PC-3 (cell line): Measurements from ENCODE around the gene CASD1. TPM values are rescaled to one million over a fixed set of nuclear protein-coding genes. Genes with fewer than 3 reads are reported as not detected.
A peak's percentile ranks its signal among the peaks of the same experiment; 100 is the strongest.

Source experiments
- ATAC-seq: fragments of 200-7000 bp; cut with Tn5 transposase; 2 replicates; pipeline ENCODE4 v1.9.1; 2020; ENCODE audit warnings: mild to moderate bottlenecking, moderate library complexity
- BruUV-seq: library from RNA; stranded (reverse); fragments of 400-500 nt; replicated peaks from 2 replicates; lab custom pipeline; 2021; lab: Mats Ljungman, UMichigan
- CTCF ChIA-PET: fragments of 300-600 bp; sonication (Branson Sonifier 250); formaldehyde crosslinking; loops from one replicate; lab custom pipeline; 2022; ENCODE audit warnings: antibody characterized with exemption; lab: Charles Lee
- POLR2A ChIA-PET: fragments of 300-600 bp; sonication (Branson Sonifier 250); formaldehyde crosslinking; loops from one replicate; lab custom pipeline; 2022; ENCODE audit warnings: antibody characterized with exemption; ENCODE audit not compliant: unreplicated experiment; lab: Charles Lee
- DNase-seq: peaks from one replicate; pipeline ENCODE4 v3.0.0-alpha.2; 2015
- H2AFZ ChIP-seq: fragments of 300-600 bp; sonication (generic); 2 replicates; pipeline ENCODE4 v1.6.0; 2016; ENCODE audit warnings: antibody characterized with exemption, low read length
- H3F3A ChIP-seq: fragments of 300-600 bp; sonication (generic); one replicate; pipeline ENCODE4 v1.6.0; 2017; ENCODE audit warnings: antibody characterized with exemption, low read length, control low read depth, mild to moderate bottlenecking; ENCODE audit not compliant: unreplicated experiment
- H3K27ac ChIP-seq: fragments of 300-600 bp; sonication (generic); 2 replicates; pipeline ENCODE4 v1.5.1; 2016; ENCODE audit warnings: mild to moderate bottlenecking, low read length
- H3K27me3 ChIP-seq: fragments of 300-600 bp; sonication (generic); 2 replicates; pipeline ENCODE4 v1.6.1; 2016; ENCODE audit warnings: low read length, mixed read lengths
- H3K36me3 ChIP-seq: fragments of 300-600 bp; sonication (generic); 2 replicates; pipeline ENCODE4 v1.6.1; 2016; ENCODE audit warnings: low read depth, mixed run types, low read length, mixed read lengths
- H3K4me1 ChIP-seq: fragments of 300-600 bp; sonication (generic); 2 replicates; pipeline ENCODE4 v1.5.1; 2016; ENCODE audit warnings: low read length; ENCODE audit not compliant: insufficient read depth
- H3K4me2 ChIP-seq: fragments of 300-600 bp; sonication (generic); 2 replicates; pipeline ENCODE4 v1.6.0; 2016; ENCODE audit warnings: low read length
- H3K4me3 ChIP-seq: fragments of 300-600 bp; sonication (generic); 2 replicates; pipeline ENCODE4 v1.5.1; 2016; ENCODE audit warnings: mild to moderate bottlenecking, low read length, mixed read lengths
- H3K79me2 ChIP-seq: fragments of 300-600 bp; sonication (generic); 2 replicates; pipeline ENCODE4 v1.6.1; 2017; ENCODE audit warnings: low read length, mixed read lengths
- H3K9ac ChIP-seq: fragments of 300-600 bp; sonication (generic); 2 replicates; pipeline ENCODE4 v1.6.0; 2016; ENCODE audit warnings: mild to moderate bottlenecking, low read length
- H3K9me2 ChIP-seq: fragments of 300-600 bp; sonication (generic); replicated peaks from 2 replicates; pipeline ENCODE4 v1.6.1; 2016; ENCODE audit warnings: mixed run types, low read length, mixed read lengths
- H3K9me3 ChIP-seq: fragments of 300-600 bp; sonication (generic); 2 replicates; pipeline ENCODE4 v1.6.1; 2016; ENCODE audit warnings: low read length, mixed read lengths
- H4K20me1 ChIP-seq: fragments of 300-600 bp; sonication (generic); 2 replicates; pipeline ENCODE4 v1.6.1; 2016; ENCODE audit warnings: low read length, mixed read lengths
- CTCF ChIP-seq: fragments of 300-600 bp; sonication (generic); conservative IDR thresholded peaks from 2 replicates; pipeline ENCODE4 v1.5.1; 2017; ENCODE audit warnings: antibody characterized with exemption, low read depth, mild to moderate bottlenecking, low read length
- EZH2 ChIP-seq: fragments of 300-600 bp; sonication (generic); IDR thresholded peaks from one replicate; pipeline ENCODE4 v1.6.1; 2017; ENCODE audit warnings: antibody characterized with exemption, mild to moderate bottlenecking, low read length; ENCODE audit not compliant: unreplicated experiment
- EZH2phosphoT487 ChIP-seq: fragments of 300-600 bp; sonication (generic); IDR thresholded peaks from 2 replicates; pipeline ENCODE4 v1.6.1; 2018; ENCODE audit warnings: mild to moderate bottlenecking, antibody characterized with exemption, low read length, borderline replicate concordance
- intact Hi-C: fragments of 100-400 bp; cut with micrococcal nuclease; formaldehyde crosslinking; loops from 2 replicates; pipeline ENCODE4 v1.9.0; 2023
- total RNA-seq: library from RNA; depleted of rRNA; stranded (reverse); fragments of >200 nt; gene quantifications from 2 replicates; pipeline ENCODE4 v1.2.3, GENCODE V29; 2014

The CASD1 gene
- total RNA-seq, 1 experiment from 2014 or later: 9.3 TPM

DNA sequence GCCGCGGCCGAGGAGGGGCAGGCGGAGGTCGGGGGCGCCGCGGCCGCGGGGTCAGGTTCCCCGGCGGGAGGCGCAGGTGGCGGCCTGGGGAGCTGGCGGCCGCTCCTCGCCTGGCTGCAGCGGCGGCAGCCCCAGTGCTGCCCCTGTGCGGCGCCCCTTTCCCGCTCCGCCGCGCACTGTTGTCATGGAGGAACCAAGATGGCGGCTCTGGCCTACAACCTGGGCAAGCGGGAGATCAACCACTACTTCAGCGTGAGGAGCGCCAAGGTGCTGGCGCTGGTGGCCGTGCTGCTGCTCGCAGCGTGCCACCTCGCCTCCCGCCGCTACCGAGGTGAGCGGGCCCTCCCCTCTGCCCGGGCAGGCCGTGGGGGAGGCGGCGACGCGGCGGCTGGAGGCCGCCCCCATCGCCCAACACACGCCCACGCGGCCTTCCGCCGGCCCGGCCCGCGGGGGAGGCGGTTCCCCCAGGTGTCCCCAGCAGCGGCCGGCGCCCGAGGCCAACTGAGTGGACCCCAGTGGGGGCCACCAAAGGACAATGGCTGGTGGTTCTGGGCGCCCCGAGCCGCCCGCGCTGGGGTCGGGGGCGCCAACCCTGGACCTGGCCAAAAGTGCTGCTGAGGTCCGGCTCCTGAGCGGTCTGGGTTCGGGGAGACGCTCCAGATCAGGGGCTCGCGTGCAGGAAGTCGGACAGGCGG is 425 bp downstream of the CASD1 start:
- Histone ChIP-seq H3K9me3 (no peaks in the 10 kb centered on the region), H2AFZ (peak overlapping the region; percentile 86), H3K36me3 (no peaks in the 10 kb centered on the region), H3F3A (no peaks in the 10 kb centered on the region), H3K4me3 (peak overlapping the region; percentile 88), H3K79me2 (peaks cover 46% of the 10 kb centered on the region), H3K4me2 (peak overlapping the region; percentile 89), H3K4me1 (peaks cover 32% of the 10 kb centered on the region), H3K27me3 (no peaks in the 10 kb centered on the region), H3K9ac (peak overlapping the region; percentile 95), H3K27ac (peak overlapping the region; percentile 80), H3K9me2 (no peaks in the 10 kb centered on the region), H4K20me1 (no peaks in the 10 kb centered on the region; the same call in 1 of the 2 replicates)
- CTCF ChIA-PET: no interaction called here
- ATAC-seq: peak; percentile 72
- BruUV-seq: no TSS peak
- POLR2A ChIA-PET: no interaction called here
- intact Hi-C loops: loop anchor here (2.0 kb wide), 4 partner anchors 43 to 147 kb away; partner anchors contain the start of gene SGCE
- peak; percentile 54 for DNase-seq
- TF ChIP-seq EZH2phosphoT487: no peak

DNA sequence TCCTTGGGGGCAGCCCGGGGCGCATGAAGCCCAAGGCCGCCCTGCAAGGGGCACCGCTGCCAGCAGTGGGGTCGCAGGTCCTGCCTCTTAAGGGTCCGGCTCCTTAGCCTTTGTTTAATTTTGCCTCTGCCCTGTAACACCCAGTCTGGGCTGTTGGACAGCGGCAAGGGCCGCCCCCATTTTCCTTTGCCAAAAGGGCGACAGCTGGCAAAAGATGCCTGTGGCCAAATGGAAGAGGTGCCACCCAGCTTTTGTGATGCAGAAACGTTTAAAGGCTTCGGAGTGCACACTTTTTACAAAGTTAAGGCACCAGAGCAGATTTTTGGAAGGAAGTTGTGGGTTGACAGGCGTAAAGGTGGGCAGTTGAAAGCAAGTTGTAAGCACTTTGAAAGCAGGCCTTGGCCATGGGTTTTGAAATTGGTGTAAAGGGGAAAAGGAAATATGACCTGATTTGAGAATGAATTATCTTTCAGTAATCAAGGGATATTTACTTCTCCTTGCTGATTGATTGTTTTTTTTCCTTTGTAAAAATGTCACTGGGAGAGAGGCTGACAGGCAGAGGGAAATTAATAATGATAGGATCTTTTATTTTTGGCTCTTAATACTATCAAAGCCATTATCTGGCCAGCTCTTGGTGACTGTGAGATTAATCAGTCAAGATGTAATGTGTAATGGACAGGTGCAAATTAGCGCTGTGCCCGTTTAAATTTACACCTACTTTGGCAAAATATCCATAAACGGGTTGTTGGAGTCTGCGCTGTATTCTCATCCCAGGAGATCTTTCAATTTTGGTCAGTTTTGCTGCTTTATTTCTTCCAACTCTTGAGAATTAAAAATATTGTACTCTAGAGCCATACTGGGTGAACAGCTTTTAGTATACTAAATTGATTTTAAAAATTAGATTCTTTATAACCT is 1.2 kb downstream of the CASD1 start:
- BruUV-seq: TSS peak; percentile 47
- H3K4me2 ChIP-seq: peak overlapping the region; percentile 89
- POLR2A ChIA-PET: no interaction called here
- no peaks in the 10 kb centered on the region for H3K9me3 ChIP-seq
- H2AFZ ChIP-seq: peak overlapping the region; percentile 86
- H3K27ac ChIP-seq: peak overlapping the region; percentile 80
- H4K20me1 ChIP-seq: no peaks in the 10 kb centered on the region; the same call in 1 of the 2 replicates
- H3K9me2 ChIP-seq: no peaks in the 10 kb centered on the region
- ATAC-seq: peak; percentile 42
- TF ChIP-seq CTCF: no peak
- TF ChIP-seq EZH2: no peak
- TF ChIP-seq EZH2phosphoT487: no peak
- H3K79me2 ChIP-seq: peaks cover 54% of the 10 kb centered on the region
- peak overlapping the region; percentile 95 for H3K9ac ChIP-seq
- peak overlapping the region; percentile 88 for H3K4me3 ChIP-seq
- H3K36me3 ChIP-seq: no peaks in the 10 kb centered on the region
- H3K27me3 ChIP-seq: no peaks in the 10 kb centered on the region
- CTCF ChIA-PET: no interaction called here
- peak; percentile 56 for DNase-seq
- intact Hi-C loops: loop anchor here (2.0 kb wide), 3 partner anchors 62 to 146 kb away; partner anchors contain the start of gene SGCE
- H3F3A ChIP-seq: no peaks in the 10 kb centered on the region
- peaks cover 32% of the 10 kb centered on the region for H3K4me1 ChIP-seq

DNA sequence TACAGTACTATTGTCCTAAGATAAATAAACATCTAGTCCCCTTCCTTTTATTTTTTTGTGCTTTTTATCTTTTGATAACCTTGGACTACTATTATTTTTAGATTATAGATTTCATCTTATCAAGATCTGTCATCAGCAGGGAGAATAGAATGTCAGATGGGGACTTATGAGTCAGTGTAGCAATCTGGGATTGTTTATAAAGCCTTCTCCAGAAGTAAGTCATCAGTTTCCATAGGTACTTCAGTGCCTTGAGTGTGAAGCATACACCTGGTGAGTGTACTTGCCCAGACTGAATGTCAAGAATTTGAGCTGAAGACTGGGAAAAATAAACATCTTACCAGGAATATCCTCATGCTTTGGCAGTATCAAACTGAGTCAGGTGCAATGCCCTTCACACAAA is 2.1 kb downstream of the CASD1 start:
- no peaks in the 10 kb centered on the region; the same call in 1 of the 2 replicates for H4K20me1 ChIP-seq
- peak overlapping the region; percentile 89 for H3K4me2 ChIP-seq
- peak overlapping the region; percentile 80 for H3K27ac ChIP-seq
- H3K9me2 ChIP-seq: no peaks in the 10 kb centered on the region
- no peaks in the 10 kb centered on the region for H3K9me3 ChIP-seq
- H3K9ac ChIP-seq: peak overlapping the region; percentile 95; the same call in 1 of the 2 replicates
- ChIA-PET CTCF (no interaction called here), POLR2A (no interaction called here)
- peaks cover 60% of the 10 kb centered on the region for H3K79me2 ChIP-seq
- intact Hi-C loops: loop anchor here (2.0 kb wide), 3 partner anchors 63 to 145 kb away; partner anchors contain the start of gene SGCE
- DNase-seq (peak; percentile 75), ATAC-seq (peak; percentile 8; the same call in 1 of the 2 replicates)
- H3F3A ChIP-seq: no peaks in the 10 kb centered on the region
- peak overlapping the region; percentile 88 for H3K4me3 ChIP-seq
- BruUV-seq: no TSS peak
- H3K36me3 ChIP-seq: no peaks in the 10 kb centered on the region
- no peaks in the 10 kb centered on the region for H3K27me3 ChIP-seq
- TF ChIP-seq CTCF: no peak
- TF ChIP-seq EZH2: no peak
- no peak for TF ChIP-seq EZH2phosphoT487
- H3K4me1 ChIP-seq: peaks cover 32% of the 10 kb centered on the region
- no peak overlapping the region for H2AFZ ChIP-seq
